ENCODE results near the gene SUSD6. TPM values are rescaled to one million over a fixed set of nuclear protein-coding genes. Genes with fewer than 3 reads are reported as not detected.
"Not testable (repeated sequence)": the region's sequence is repeated elsewhere in the genome, so short reads cannot be mapped to it uniquely, and the experiment has no call there.

Gene SUSD6
- total RNA-seq, 1 experiment from 2014 or later, result 8.6 TPM

- no peak for DNase-seq (ENCODE audit: low read depth)
These were observed 83.4 kb downstream of the SUSD6 start for GRCh38 chr14:69694730-69695281.

DNA sequence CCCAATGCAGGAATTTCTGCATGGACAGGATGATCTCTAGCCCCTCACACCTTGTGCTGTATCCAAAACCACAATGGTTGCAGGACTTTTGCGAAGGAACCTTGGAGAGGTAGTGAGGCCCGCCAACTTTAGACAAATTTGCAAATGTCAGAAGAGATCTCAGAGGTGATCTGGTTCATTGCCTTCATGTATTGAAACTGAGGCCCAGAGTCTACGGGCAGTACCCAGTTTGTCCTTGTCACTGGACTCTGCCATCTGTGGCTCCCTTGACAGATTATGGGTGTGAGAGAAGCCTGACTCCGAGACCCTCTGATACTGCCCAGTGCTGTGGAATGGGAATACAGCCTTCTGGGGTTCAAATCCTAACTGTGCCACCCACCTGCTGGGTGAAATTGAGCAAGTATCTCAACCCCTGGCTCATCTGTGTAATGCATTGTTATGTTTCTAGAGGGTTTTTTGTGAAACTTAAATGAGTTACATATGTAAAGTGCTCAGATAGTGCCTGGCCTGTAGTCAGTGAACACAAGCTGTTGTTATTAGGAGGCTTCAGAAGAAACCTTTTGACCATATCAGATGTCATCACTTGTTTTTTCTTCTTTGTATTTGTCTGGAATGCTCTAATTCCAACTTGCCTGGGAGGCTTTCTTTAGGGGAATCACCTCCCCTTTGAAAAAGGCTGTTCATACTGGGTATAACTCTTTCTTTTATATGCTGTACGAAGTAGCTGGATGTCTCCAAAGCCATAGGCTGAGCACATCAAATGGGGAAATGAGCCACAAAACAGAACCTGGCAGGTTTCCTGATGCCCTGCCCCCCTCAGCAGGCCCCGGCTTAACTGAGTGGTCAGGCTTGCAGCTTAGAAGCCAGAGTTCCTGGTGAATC, 84.2 kb downstream of the SUSD6 start:
- peak; percentile 14 for DNase-seq (ENCODE audit: low read depth)

GRCh38 chr14:69696204-69696527, 84.8 kb downstream of the SUSD6 start:
- no peak for DNase-seq (ENCODE audit: low read depth)

DNA sequence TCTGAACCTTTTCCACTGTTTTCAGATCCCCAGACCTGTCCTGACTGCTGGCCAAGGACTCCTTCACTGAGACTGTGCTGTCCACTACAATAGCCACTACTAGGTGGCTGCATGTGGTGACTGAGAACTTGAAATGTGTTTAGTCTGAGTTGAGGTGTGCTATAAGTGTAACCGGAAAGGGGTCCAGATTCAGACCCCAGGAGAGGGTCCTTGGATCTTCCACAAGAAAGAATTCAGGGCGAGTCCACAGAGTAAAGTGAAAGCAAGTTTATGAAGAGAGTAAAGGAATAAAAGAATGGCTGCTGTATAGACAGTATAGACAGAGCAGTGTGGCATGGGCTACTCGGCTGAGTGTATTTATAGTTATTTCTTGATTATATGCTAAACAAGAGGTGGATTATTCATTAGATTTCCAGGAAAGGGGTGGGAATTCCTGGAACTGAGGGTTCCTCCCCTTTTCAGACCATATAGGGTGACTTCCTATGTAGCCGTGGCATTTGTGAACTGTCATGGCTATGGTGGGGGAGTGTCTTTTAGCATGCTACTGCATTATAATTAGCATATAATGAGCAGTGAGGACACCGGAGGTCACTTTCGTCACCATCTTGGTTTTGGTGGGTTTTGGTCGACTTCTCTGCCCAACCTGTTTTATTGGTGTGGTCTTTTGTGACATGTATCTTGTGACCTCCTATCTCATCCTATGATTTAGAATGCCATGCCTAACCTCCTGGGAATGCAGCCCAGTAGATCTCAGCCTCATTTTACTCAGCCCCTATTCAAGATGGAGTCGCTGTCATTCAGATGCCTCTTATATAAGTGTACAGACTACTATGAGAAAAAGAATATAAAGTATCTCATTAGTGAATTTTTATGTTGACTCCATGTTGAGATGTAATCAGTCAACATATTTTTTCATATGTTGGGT, 85.5 kb downstream of the SUSD6 start:
- no peak for DNase-seq (ENCODE audit: low read depth)

GRCh38 chr14:69698572-69698971, 87.2 kb downstream of the SUSD6 start:
- no peak for DNase-seq (ENCODE audit: low read depth)

GRCh38 chr14:69699243-69699642, 87.8 kb downstream of the SUSD6 start:
- not testable (repeated sequence) for DNase-seq (ENCODE audit: low read depth)

GRCh38 chr14:69699748-69700303, 88.4 kb downstream of the SUSD6 start:
- no peak for DNase-seq (ENCODE audit: low read depth)

- DNase-seq (ENCODE audit: low read depth), result no peak
These were observed 89.2 kb downstream of the SUSD6 start for GRCh38 chr14:69700575-69700974.

- DNase-seq (ENCODE audit: low read depth), result no peak
These were observed 89.9 kb downstream of the SUSD6 start for GRCh38 chr14:69701291-69701690.

GRCh38 chr14:69701857-69702256, 90.5 kb downstream of the SUSD6 start:
- no peak for DNase-seq (ENCODE audit: low read depth)

DNA sequence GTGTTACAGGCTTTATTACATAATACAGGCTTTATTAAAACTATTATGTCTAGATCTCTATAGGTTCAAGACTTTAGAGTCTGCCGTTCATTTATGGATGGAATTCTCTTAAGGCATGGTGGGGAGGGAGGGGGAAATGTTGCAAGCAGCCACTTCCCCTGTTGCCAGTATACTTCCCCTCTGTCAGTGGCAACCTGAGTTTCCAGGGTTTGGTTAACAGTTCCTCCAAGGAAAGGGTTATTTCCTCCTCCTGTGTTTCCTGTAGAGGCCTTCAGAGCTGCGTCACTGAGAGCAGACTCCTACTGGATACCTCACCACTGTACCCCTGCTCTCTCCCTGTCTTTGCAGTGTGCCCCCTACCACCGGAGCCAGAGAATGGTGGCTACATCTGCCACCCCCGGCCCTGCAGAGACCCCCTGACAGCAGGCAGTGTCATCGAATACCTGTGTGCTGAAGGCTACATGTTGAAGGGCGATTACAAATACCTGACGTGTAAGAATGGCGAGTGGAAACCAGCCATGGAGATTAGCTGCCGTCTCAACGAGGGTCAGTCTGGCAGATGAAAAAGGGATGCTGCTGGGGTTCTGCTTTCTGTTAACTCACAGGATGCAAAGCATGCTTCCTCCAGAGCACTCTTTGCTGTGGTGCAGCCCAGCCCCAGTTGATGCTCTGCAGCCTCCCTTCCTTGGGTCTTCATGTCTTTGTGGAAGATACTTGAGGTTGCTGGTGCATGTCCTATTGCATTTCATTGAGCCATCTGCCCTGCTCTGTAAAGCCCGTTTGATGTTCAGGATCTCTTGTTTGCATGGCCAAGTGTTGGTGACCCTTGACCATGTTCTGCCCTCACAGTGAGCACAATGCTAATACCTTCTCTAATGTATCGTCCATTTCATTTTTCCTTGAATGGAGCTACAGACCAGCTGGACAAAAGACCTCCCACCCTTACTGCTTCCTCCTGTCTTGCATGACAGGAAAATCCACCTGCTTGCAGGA, 91.9 kb downstream of the SUSD6 start:
- DNase-seq (ENCODE audit: low read depth), result no peak

GRCh38 chr14:69704319-69704718, 92.9 kb downstream of the SUSD6 start:
- no peak for DNase-seq (ENCODE audit: low read depth)

DNA sequence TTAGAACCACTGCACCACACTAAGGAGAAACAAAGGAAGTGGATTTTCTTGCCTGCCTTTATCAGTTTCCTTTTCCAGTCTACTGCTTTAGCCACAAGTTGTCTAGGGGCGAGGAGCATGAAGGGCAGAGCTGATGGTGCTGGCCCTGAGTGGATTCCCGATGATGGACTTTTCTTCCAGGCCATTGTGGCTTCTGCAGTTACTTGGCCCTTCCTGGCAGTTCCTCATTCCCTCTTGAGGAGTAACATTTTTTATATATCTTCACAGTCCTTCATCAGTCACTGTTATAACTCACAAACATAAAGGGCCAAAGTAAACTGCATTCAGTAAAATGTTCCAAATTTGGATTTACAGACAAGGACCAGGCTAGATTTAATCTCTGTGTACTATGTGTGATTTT, 94.3 kb downstream of the SUSD6 start:
- no peak for DNase-seq (ENCODE audit: low read depth)

GRCh38 chr14:69708049-69708448, 96.7 kb downstream of the SUSD6 start:
- DNase-seq (ENCODE audit: low read depth), result no peak

GRCh38 chr14:69708586-69709560, 97.5 kb downstream of the SUSD6 start:
- no peak for DNase-seq (ENCODE audit: low read depth)

- DNase-seq (ENCODE audit: low read depth), result no peak
These were observed 99.0 kb downstream of the SUSD6 start for GRCh38 chr14:69710378-69710777.

DNA sequence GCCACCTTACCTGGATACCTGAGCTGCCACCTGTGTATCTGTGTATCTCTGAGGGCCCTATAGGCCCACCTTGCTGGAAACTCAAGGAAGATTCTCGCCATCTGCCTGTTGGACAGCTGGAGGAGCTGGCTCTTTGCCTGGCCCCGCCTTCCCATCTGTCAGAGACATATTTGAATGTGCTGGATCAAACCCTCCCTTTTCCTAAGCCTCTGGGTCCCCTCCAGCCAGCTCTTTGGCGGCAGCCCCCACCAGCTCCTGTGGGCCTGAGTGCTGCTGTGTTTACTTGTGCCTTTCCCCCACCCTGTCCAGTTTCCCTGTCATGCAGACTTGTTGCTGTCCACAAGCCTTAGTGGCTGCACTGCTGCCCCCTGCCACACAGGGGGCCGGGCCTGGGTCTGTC, 99.7 kb downstream of the SUSD6 start:
- DNase-seq (ENCODE audit: low read depth), result no peak

DNA sequence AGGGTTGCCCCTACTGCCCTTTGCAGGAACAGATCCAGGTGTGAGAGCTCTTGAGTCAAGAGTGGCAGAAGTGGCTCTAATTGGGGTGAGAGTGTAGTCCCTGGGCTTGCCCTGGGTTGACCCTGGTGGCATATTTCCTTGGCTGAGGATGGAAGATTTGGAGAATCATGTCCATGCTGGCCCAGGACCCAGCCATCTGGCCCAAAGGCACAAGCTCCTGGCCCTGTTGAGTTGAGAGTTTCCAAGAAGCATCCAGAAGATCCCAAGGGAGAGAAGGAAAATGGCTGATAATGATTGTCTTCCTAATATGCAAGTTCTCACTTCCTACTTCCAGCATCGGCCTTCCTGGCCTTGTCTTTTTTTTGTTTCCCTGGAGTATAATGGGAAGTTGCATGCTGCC, 100.1 kb downstream of the SUSD6 start:
- DNase-seq (ENCODE audit: low read depth), result no peak

DNA sequence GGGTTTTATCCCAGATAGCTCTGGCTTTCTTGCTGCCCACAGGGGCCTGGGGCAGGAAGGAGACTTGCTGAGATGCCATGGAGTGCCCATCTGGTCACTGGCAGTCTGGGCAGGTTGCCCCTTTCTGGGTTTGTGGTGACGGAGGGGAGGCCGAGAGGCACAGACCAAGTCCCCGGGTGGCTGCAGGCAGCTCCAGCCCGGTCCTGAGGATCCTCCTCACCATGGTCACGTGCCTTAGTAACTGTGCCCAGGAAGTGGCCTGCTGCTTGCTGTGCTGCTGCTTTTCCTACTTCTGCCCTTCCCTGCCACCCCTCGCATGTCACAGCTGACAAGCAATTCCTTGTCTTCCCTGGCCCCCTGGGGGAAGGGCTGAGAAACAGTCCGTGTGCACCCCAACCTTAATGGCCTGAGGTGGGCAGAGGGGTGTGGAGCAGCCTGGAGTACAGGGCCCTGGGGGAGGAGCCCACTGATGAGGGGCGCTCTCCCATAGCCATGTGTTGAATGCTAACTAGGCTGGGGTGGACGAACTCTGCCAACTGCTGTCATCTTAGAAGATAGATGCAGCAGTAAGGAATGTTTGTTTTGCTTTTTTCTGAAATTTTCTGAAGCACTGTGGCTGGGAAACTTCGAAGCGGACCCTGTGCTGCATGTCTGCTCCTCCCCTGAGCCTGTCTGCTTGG, 100.6 kb downstream of the SUSD6 start:
- DNase-seq (ENCODE audit: low read depth), result no peak
